ENCODE measurements around the gene CHRNA5. TPM values are rescaled to one million over a fixed set of nuclear protein-coding genes. Genes with fewer than 3 reads are reported as not detected.
A peak's percentile ranks its signal among the peaks of the same experiment; 100 is the strongest.

Gene CHRNA5
- polyA plus RNA-seq, 3 donors from 2014 or later, result 0.53 to 1.4 (median 0.62) TPM

- DNase-seq, result peak; percentile 59 to 70 (median 63)
- Mint-ChIP-seq H3K36me3 (no peaks in the 10 kb centered on the region), H3K27me3 (ENCODE audit: low read depth in 3 of 3) (peaks cover 5 to 22% (median 8%) of the 10 kb centered on the region in 3 donors), H3K27ac (no peak overlapping the region), H3K4me1 (peaks cover 0 to 1% of the 10 kb centered on the region in 2 donors), H3K4me3 (peak overlapping the region in 1 of 5 donors; percentile 38), H3K9me3 (no peaks in the 10 kb centered on the region)
Observed at GRCh38 chr15:78618490-78618934, 53.2 kb downstream of the CHRNA5 start.

- Mint-ChIP-seq H3K9me3 (no peaks in the 10 kb centered on the region), H3K4me3 (peak overlapping the region in 1 of 5 donors; percentile 38), H3K4me1 (peaks cover 0 to 1% of the 10 kb centered on the region in 2 donors), H3K27me3 (ENCODE audit: low read depth in 3 of 3) (peaks cover 5 to 25% (median 8%) of the 10 kb centered on the region in 3 donors), H3K36me3 (no peaks in the 10 kb centered on the region), H3K27ac (no peak overlapping the region)
- DNase-seq, result no peak
Observed at GRCh38 chr15:78619022-78619950, 54.0 kb downstream of the CHRNA5 start.

- H3K4me1 Mint-ChIP-seq, result peaks cover 0 to 1% of the 10 kb centered on the region in 2 donors
- no peak overlapping the region for H3K27ac Mint-ChIP-seq
- H3K4me3 Mint-ChIP-seq, result no peak overlapping the region
- no peaks in the 10 kb centered on the region for H3K9me3 Mint-ChIP-seq
- H3K36me3 Mint-ChIP-seq, result no peaks in the 10 kb centered on the region
- no peak for DNase-seq
- peaks cover 5 to 25% (median 8%) of the 10 kb centered on the region in 3 donors for H3K27me3 Mint-ChIP-seq (ENCODE audit: low read depth in 3 of 3)
Observed at GRCh38 chr15:78620021-78620526, 54.8 kb downstream of the CHRNA5 start.

- Mint-ChIP-seq H3K27me3 (ENCODE audit: low read depth in 3 of 3) (peaks cover 5 to 25% (median 8%) of the 10 kb centered on the region in 3 donors), H3K4me3 (no peak within 1 kb of the TSS), H3K4me1 (peaks cover 0 to 1% of the 10 kb centered on the region in 2 donors), H3K9me3 (no peaks in the 10 kb centered on the region), H3K27ac (no peak within 1 kb of the TSS), H3K36me3 (no peaks in the 10 kb centered on the region)
- DNase-seq, result no peak
Observed at GRCh38 chr15:78620527-78621421, 55.5 kb downstream of the CHRNA5 start, which contains the start of gene CHRNA3. Gene CHRNA3 (minus strand): TSS chr15:78620996. CDS start chr15:78620794, 202 bp downstream.

- Mint-ChIP-seq H3K4me1 (peaks cover 0 to 1% of the 10 kb centered on the region in 2 donors), H3K9me3 (no peaks in the 10 kb centered on the region), H3K27ac (no peak overlapping the region), H3K36me3 (no peaks in the 10 kb centered on the region), H3K4me3 (no peak overlapping the region), H3K27me3 (ENCODE audit: low read depth in 3 of 3) (peaks cover 5 to 30% (median 8%) of the 10 kb centered on the region in 3 donors)
- DNase-seq, result no peak
Observed at GRCh38 chr15:78621810-78622402, 56.6 kb downstream of the CHRNA5 start.

- no peaks in the 10 kb centered on the region for H3K4me1 Mint-ChIP-seq
- H3K4me3 Mint-ChIP-seq, result no peak overlapping the region
- H3K27ac Mint-ChIP-seq, result peak overlapping the region in 1 of 6 donors; percentile 2
- H3K27me3 Mint-ChIP-seq (ENCODE audit: low read depth in 3 of 3), result peaks cover 4 to 27% (median 4%) of the 10 kb centered on the region in 3 donors
- H3K9me3 Mint-ChIP-seq, result no peaks in the 10 kb centered on the region
- H3K36me3 Mint-ChIP-seq, result no peaks in the 10 kb centered on the region
- no peak for DNase-seq
Observed at GRCh38 chr15:78623786-78624497, 58.6 kb downstream of the CHRNA5 start.

GRCh38 chr15:78624651-78625590 is 59.6 kb downstream of the CHRNA5 start:
- Mint-ChIP-seq H3K4me3 (no peak overlapping the region), H3K36me3 (no peaks in the 10 kb centered on the region), H3K27me3 (ENCODE audit: low read depth in 3 of 3) (peaks cover 2 to 24% (median 4%) of the 10 kb centered on the region in 3 donors), H3K9me3 (no peaks in the 10 kb centered on the region), H3K4me1 (no peaks in the 10 kb centered on the region), H3K27ac (no peak overlapping the region)
- no peak for DNase-seq

- Mint-ChIP-seq H3K4me1 (no peaks in the 10 kb centered on the region), H3K27ac (no peak overlapping the region), H3K4me3 (no peak overlapping the region), H3K36me3 (no peaks in the 10 kb centered on the region), H3K27me3 (ENCODE audit: low read depth in 3 of 3) (peaks cover 2 to 24% (median 4%) of the 10 kb centered on the region in 3 donors), H3K9me3 (no peaks in the 10 kb centered on the region)
- no peak for DNase-seq
Observed at GRCh38 chr15:78625606-78626280, 60.4 kb downstream of the CHRNA5 start.

- H3K27ac Mint-ChIP-seq, result no peak overlapping the region
- no peaks in the 10 kb centered on the region for H3K36me3 Mint-ChIP-seq
- no peak for DNase-seq
- H3K4me3 Mint-ChIP-seq, result no peak overlapping the region
- no peaks in the 10 kb centered on the region for H3K4me1 Mint-ChIP-seq
- H3K9me3 Mint-ChIP-seq, result no peaks in the 10 kb centered on the region
- peaks cover 2 to 22% (median 5%) of the 10 kb centered on the region in 3 donors for H3K27me3 Mint-ChIP-seq (ENCODE audit: low read depth in 3 of 3)
Observed at GRCh38 chr15:78626381-78626995, 61.2 kb downstream of the CHRNA5 start.

- no peaks in the 10 kb centered on the region for H3K9me3 Mint-ChIP-seq
- no peaks in the 10 kb centered on the region for H3K4me1 Mint-ChIP-seq
- H3K36me3 Mint-ChIP-seq, result no peaks in the 10 kb centered on the region
- no peak overlapping the region for H3K27ac Mint-ChIP-seq
- no peak overlapping the region for H3K4me3 Mint-ChIP-seq
- peaks cover 2 to 19% (median 3%) of the 10 kb centered on the region in 3 donors for H3K27me3 Mint-ChIP-seq (ENCODE audit: low read depth in 3 of 3)
- DNase-seq, result no peak
Observed at GRCh38 chr15:78627348-78627747, 62.0 kb downstream of the CHRNA5 start.

GRCh38 chr15:78628227-78628626 is 62.9 kb downstream of the CHRNA5 start:
- H3K4me1 Mint-ChIP-seq, result no peaks in the 10 kb centered on the region
- H3K9me3 Mint-ChIP-seq, result peaks cover 0 to 6% (median 2%) of the 10 kb centered on the region in 6 donors
- H3K4me3 Mint-ChIP-seq, result no peak overlapping the region
- H3K27me3 Mint-ChIP-seq (ENCODE audit: low read depth in 3 of 3), result peaks cover 2 to 20% (median 3%) of the 10 kb centered on the region in 3 donors
- no peak overlapping the region for H3K27ac Mint-ChIP-seq
- DNase-seq, result no peak
- no peaks in the 10 kb centered on the region for H3K36me3 Mint-ChIP-seq
